H1 (cell line): ENCODE data around the gene MRC2. TPM values are rescaled to one million over a fixed set of nuclear protein-coding genes. Genes with fewer than 3 reads are reported as not detected.

ENCODE experiments used
- CTCF ChIA-PET: fragments of 300-600 bp; sonication (Branson Sonifier 250); formaldehyde crosslinking; loops from one replicate; lab custom pipeline; 2021; ENCODE audit not compliant: partially characterized antibody; lab: Charles Lee
- POLR2A ChIA-PET: fragments of 300-600 bp; sonication (Branson Sonifier 250); formaldehyde crosslinking; loops from one replicate; lab custom pipeline; 2021; ENCODE audit warnings: inconsistent platforms; ENCODE audit not compliant: partially characterized antibody; lab: Charles Lee
- DNase-seq, 2 experiments: peaks; one replicate each; pipeline versions ENCODE4 v3.0.0 to v3.0.0-alpha.2; 2010 to 2022; ENCODE audit warnings: low spot score in 2 of 2, low read depth in 1 of 2, mixed read lengths in 1 of 2
- FAIRE-seq: peaks from 2 replicates; lab custom pipeline; 2011; peaks lifted over from hg19 to GRCh38; lab: Jason Lieb, UNC
- H2AFZ ChIP-seq: 2 replicates; pipeline ENCODE4 v1.8.1; 2012; ENCODE audit warnings: low read length, inconsistent platforms
- H2AK5ac ChIP-seq: 2 replicates; pipeline ENCODE4 v1.6.1; 2013; ENCODE audit warnings: low read depth, low read length
- H2BK120ac ChIP-seq: replicated peaks from 2 replicates; pipeline ENCODE3; 2013; ENCODE audit warnings: low read depth, low read length, inconsistent platforms
- H2BK12ac ChIP-seq: 2 replicates; pipeline ENCODE4 v1.6.1; 2013; ENCODE audit warnings: low read depth, low read length
- H2BK15ac ChIP-seq: 2 replicates; pipeline ENCODE4 v1.6.1; 2013; ENCODE audit warnings: low read length
- H2BK20ac ChIP-seq: 2 replicates; pipeline ENCODE4 v1.6.1; 2013; ENCODE audit warnings: low read length
- H2BK5ac ChIP-seq: 2 replicates; pipeline ENCODE4 v1.6.1; 2013; ENCODE audit warnings: low read depth, low read length
- H3K14ac ChIP-seq: 2 replicates; pipeline ENCODE4 v1.6.1; 2013; ENCODE audit warnings: inconsistent platforms; ENCODE audit not compliant: insufficient read length
- H3K18ac ChIP-seq: 2 replicates; pipeline ENCODE4 v1.6.1; 2013; ENCODE audit warnings: low read length; ENCODE audit errors: extremely low read depth
- H3K23ac ChIP-seq: 2 replicates; pipeline ENCODE4 v1.6.1; 2013; ENCODE audit warnings: inconsistent platforms; ENCODE audit not compliant: insufficient read length
- H3K23me2 ChIP-seq: 2 replicates; pipeline ENCODE4 v1.6.1; 2013; ENCODE audit warnings: low read depth, low read length
- H3K27ac ChIP-seq: 2 replicates; pipeline ENCODE4 v1.6.1; 2011; ENCODE audit warnings: low read depth, low read length, inconsistent platforms
- H3K27me3 ChIP-seq, 4 experiments: replicated peaks in 1 of 4; 1 replicate in 1 of 4; 2 replicates in 3 of 4; pipeline versions ENCODE4 v1.6.1 to v1.8.1; 2011 to 2013; ENCODE audit warnings: low read length in 3 of 4, mild to moderate bottlenecking in 3 of 4, inconsistent platforms in 2 of 4, mixed read lengths in 2 of 4, moderate library complexity in 1 of 4; ENCODE audit not compliant: control insufficient read depth in 3 of 4, insufficient read depth in 3 of 4; ENCODE audit errors: extremely low read depth in 1 of 4
- H3K36me3 ChIP-seq, 4 experiments: 2 replicates each; pipeline versions ENCODE4 v1.6.1 to v1.8.1; 2011 to 2013; ENCODE audit warnings: mild to moderate bottlenecking in 4 of 4, low read length in 3 of 4, moderate library complexity in 2 of 4, control low read depth in 1 of 4, inconsistent platforms in 1 of 4; ENCODE audit not compliant: insufficient read depth in 4 of 4, control insufficient read depth in 2 of 4
- H3K4ac ChIP-seq: replicated peaks from 2 replicates; pipeline ENCODE3; 2013; ENCODE audit warnings: low read length, low read depth, mixed read lengths, inconsistent platforms; ENCODE audit not compliant: insufficient read length
- H3K4me1 ChIP-seq, 4 experiments: replicated peaks in 1 of 4; 1 replicate in 1 of 4; 2 replicates in 3 of 4; pipeline versions ENCODE4 v1.6.1 to v1.8.1; 2011 to 2013; ENCODE audit warnings: low read length in 3 of 4, inconsistent platforms in 2 of 4, mixed read lengths in 1 of 4; ENCODE audit not compliant: insufficient read depth in 4 of 4, control insufficient read depth in 3 of 4
- H3K4me2 ChIP-seq, 2 experiments: 2 replicates each; pipeline versions ENCODE4 v1.6.1 to v1.8.1; 2011 to 2013; ENCODE audit warnings: low read depth in 2 of 2, low read length in 2 of 2, control low read depth in 1 of 2, inconsistent platforms in 1 of 2, mild to moderate bottlenecking in 1 of 2; ENCODE audit not compliant: insufficient read depth in 1 of 2
- H3K4me3 ChIP-seq, 4 experiments: fragments of 200-600, 300-600 bp in 1 of 4; sonication (generic), shearing (Covaris generic), sonication (Bioruptor Twin) in 1 of 4; 2 replicates each; pipeline versions ENCODE4 v1.5.1 to v1.8.1; 2011 to 2016; ENCODE audit warnings: low read length in 4 of 4, low read depth in 3 of 4, control low read depth in 2 of 4, inconsistent platforms in 2 of 4, mild to moderate bottlenecking in 2 of 4, mixed read lengths in 1 of 4, moderate library complexity in 1 of 4; ENCODE audit not compliant: insufficient read depth in 2 of 4; ENCODE audit errors: extremely low read depth in 1 of 4
- H3K56ac ChIP-seq: replicated peaks from 2 replicates; pipeline ENCODE3; 2013; ENCODE audit warnings: low read depth, mild to moderate bottlenecking, mixed read lengths, low read length, inconsistent platforms; ENCODE audit not compliant: insufficient read length
- H3K79me1 ChIP-seq: 2 replicates; pipeline ENCODE4 v1.6.1; 2013; ENCODE audit warnings: low read depth, low read length, control low read depth
- H3K79me2 ChIP-seq, 2 experiments: 2 replicates each; pipeline versions ENCODE4 v1.6.1 to v1.8.1; 2012 to 2013; ENCODE audit warnings: low read length in 2 of 2, mild to moderate bottlenecking in 2 of 2, inconsistent platforms in 1 of 2; ENCODE audit not compliant: insufficient read depth in 2 of 2, control insufficient read depth in 1 of 2
- H3K9ac ChIP-seq, 4 experiments: replicated peaks in 1 of 4; 1 replicate in 1 of 4; 2 replicates in 3 of 4; pipeline versions ENCODE4 v1.6.1 to v1.8.1; 2011 to 2013; ENCODE audit warnings: low read depth in 3 of 4, low read length in 3 of 4, control low read depth in 2 of 4, mild to moderate bottlenecking in 2 of 4, moderate library complexity in 2 of 4, inconsistent platforms in 1 of 4; ENCODE audit errors: extremely low read depth in 1 of 4
- H3K9me3 ChIP-seq, 2 experiments: 2 replicates each; pipeline versions ENCODE4 v1.6.1 to v1.8.1; 2012 to 2013; ENCODE audit warnings: mild to moderate bottlenecking in 2 of 2, moderate library complexity in 2 of 2, control low read depth in 1 of 2, inconsistent platforms in 1 of 2, low read depth in 1 of 2, low read length in 1 of 2, mixed read lengths in 1 of 2; ENCODE audit not compliant: insufficient read depth in 2 of 2
- H4K20me1 ChIP-seq, 2 experiments: replicated peaks in 1 of 2; 2 replicates each; pipeline versions ENCODE3 to v1.8.1; 2011 to 2013; ENCODE audit warnings: inconsistent platforms in 2 of 2, low read length in 2 of 2, mild to moderate bottlenecking in 1 of 2; ENCODE audit not compliant: insufficient read depth in 2 of 2, control insufficient read depth in 1 of 2
- H4K5ac ChIP-seq: 2 replicates; pipeline ENCODE4 v1.6.1; 2013; ENCODE audit warnings: low read length, low read depth, mixed read lengths, inconsistent platforms; ENCODE audit not compliant: insufficient read length
- H4K8ac ChIP-seq: 2 replicates; pipeline ENCODE4 v1.8.0; 2013; ENCODE audit warnings: mild to moderate bottlenecking, moderate library complexity, low read length, inconsistent platforms; ENCODE audit not compliant: insufficient read depth; ENCODE audit errors: extremely low read depth
- H4K91ac ChIP-seq: replicated peaks from 2 replicates; pipeline ENCODE3; 2013; ENCODE audit warnings: low read length, mixed read lengths, inconsistent platforms; ENCODE audit not compliant: insufficient read length
- JUND ChIP-seq: IDR thresholded peaks from 2 replicates; pipeline ENCODE4 v1.6.1; 2011; ENCODE audit warnings: mild to moderate bottlenecking, improper control_type of control experiment, low read length
- KDM1A ChIP-seq: fragments of 200-600, 300-600 bp; sonication (generic); IDR thresholded peaks from 2 replicates; pipeline ENCODE4 v1.7.1; 2016; ENCODE audit warnings: mild to moderate bottlenecking, low read length, borderline replicate concordance
- KDM5A ChIP-seq: fragments of 200-600 bp; IDR thresholded peaks from 2 replicates; pipeline ENCODE4 v1.7.1; 2012; ENCODE audit warnings: mild to moderate bottlenecking, low read length, inconsistent platforms, mixed read lengths
- POLR2AphosphoS5 ChIP-seq: IDR thresholded peaks from 2 replicates; pipeline ENCODE4 v1.6.1; 2011; ENCODE audit warnings: low read depth, low read length
- SIX5 ChIP-seq: IDR thresholded peaks from 2 replicates; pipeline ENCODE4 v1.6.1; 2011; ENCODE audit warnings: mild to moderate bottlenecking, low read depth, low read length
- WGBS, 2 experiments: shearing (Covaris generic) in 1 of 2; methylation state at CpG; one replicate each; pipeline versions ENCODE4 v1.1.6 to v1.1.7; 2013 to 2015; ENCODE audit warnings: low lambda C conversion rate in 2 of 2, mixed read lengths in 2 of 2, inconsistent platforms in 1 of 2, low coverage in 1 of 2, missing lambda C conversion rate in 1 of 2; ENCODE audit not compliant: insufficient replicate concordance in 2 of 2, insufficient coverage in 1 of 2, insufficient read length in 1 of 2; ENCODE audit errors: extremely low coverage in 1 of 2, missing lambda C conversion rate in 1 of 2; 5-methylcytosine and 5-hydroxymethylcytosine counted together
- polyA plus RNA-seq, 7 experiments: library from polyadenylated mRNA; depleted of rRNA in 3 of 7; stranded (reverse) in 5 of 7; unstranded in 2 of 7; fragments of >200 nt in 5 of 7; fragments of 200-250 nt in 2 of 7; gene quantifications; 1 replicate in 5 of 7; 2 replicates in 1 of 7; 4 replicates in 1 of 7; pipeline versions ENCODE4 v1.2.1 to v1.2.3, GENCODE V29; 2011 to 2013; ENCODE audit warnings: missing spikeins in 2 of 7, mixed read lengths in 2 of 7
- total RNA-seq: library from RNA; stranded (reverse); fragmentation: NEBNext Ultra II Directional; extraction: Animal tissue kit (Norgen Biotek cat#: 25700); gene quantifications from 2 replicates; pipeline ENCODE4 v1.2.1, GENCODE V29; 2021

Gene MRC2
- total and polyA plus RNA-seq, 2 of the 8 experiments (the other 6 are each of a cell fraction or from before 2014, with no cell fraction given) = 7.0 to 24.2 TPM

GRCh38 chr17:62581764-62582163 lies 45.7 kb upstream of the MRC2 start:
- Histone ChIP-seq H3K9ac (no peak overlapping the region), H2BK20ac (no peak overlapping the region), H3K79me1 (no peaks in the 10 kb centered on the region), H3K27ac (no peak overlapping the region), H2BK12ac (no peak overlapping the region), H3K9me3 (no peaks in the 10 kb centered on the region), H3K27me3 (no peaks in the 10 kb centered on the region), H2BK5ac (no peak overlapping the region), H3K4ac (no peak overlapping the region), H3K4me1 (no peaks in the 10 kb centered on the region), H3K79me2 (no peaks in the 10 kb centered on the region), H3K23ac (no peak overlapping the region), H4K91ac (no peak overlapping the region), H4K5ac (no peak overlapping the region), H2BK15ac (no peak overlapping the region), H4K8ac (no peak overlapping the region), H3K18ac (no peak overlapping the region), H3K14ac (no peak overlapping the region), H3K56ac (no peak overlapping the region), H2BK120ac (no peak overlapping the region), H4K20me1 (peaks cover 0 to 1% of the 10 kb centered on the region in 2 experiments), H3K4me2 (no peak overlapping the region), H3K36me3 (peaks cover 3 to 34% (median 5%) of the 10 kb centered on the region in 4 experiments; a peak in 7 of 8 replicates), H2AFZ (no peak overlapping the region), H3K23me2 (no peaks in the 10 kb centered on the region; the same call in 1 of the 2 replicates), H3K4me3 (no peak overlapping the region), H2AK5ac (no peak overlapping the region)
- DNase-seq = no peak
- ChIA-PET CTCF (no interaction called here), POLR2A (interaction anchor here (1.5 kb wide), 1 partner anchor 36 kb away, joined by 3 read pairs; no protein-coding TSS in a partner anchor)
- no peak for FAIRE-seq
- WGBS, 2 experiments = 81% methylated on average over 1 of the region's 1 CpG; no CpG with 5 or more reads in 1 of the 2 experiments
- no peak for TF ChIP-seq KDM5A
- no peak for TF ChIP-seq SIX5
- TF ChIP-seq KDM1A = no peak
- no peak for TF ChIP-seq POLR2AphosphoS5
- no peak for TF ChIP-seq JUND
